GM12878 (cell line): ENCODE measurements around the gene SNED1.

ENCODE experiments used
- BRCA1 ChIP-seq: IDR thresholded peaks from 2 replicates; pipeline ENCODE4 v1.6.1; 2011; ENCODE audit warnings: low read depth, low read length, improper control_type of control experiment
- CTCF ChIP-seq, 3 experiments: IDR thresholded peaks in 2 of 3; conservative IDR thresholded peaks in 1 of 3; 2 replicates each; pipeline ENCODE4 v1.5.1; 2011; ENCODE audit warnings: low read depth in 3 of 3, low read length in 3 of 3, mild to moderate bottlenecking in 3 of 3, control low read depth in 2 of 3, moderate library complexity in 2 of 3, inconsistent platforms in 1 of 3, mixed read lengths in 1 of 3; ENCODE audit not compliant: control insufficient read depth in 2 of 3, insufficient read depth in 1 of 3; ENCODE audit errors: extremely low read depth in 1 of 3
- E4F1 ChIP-seq: fragments of 450-650 bp; IDR thresholded peaks from 2 replicates; pipeline ENCODE4 v1.6.1; 2018; ENCODE audit warnings: borderline replicate concordance, mild to moderate bottlenecking; ENCODE audit not compliant: partially characterized antibody
- ESRRA ChIP-seq: IDR thresholded peaks from 2 replicates; pipeline ENCODE4 v1.6.1; 2012; ENCODE audit warnings: mild to moderate bottlenecking, low read length, improper control_type of control experiment
- MTA3 ChIP-seq: IDR thresholded peaks from 2 replicates; pipeline ENCODE4 v1.6.1; 2012; ENCODE audit warnings: low read length, inconsistent platforms, borderline replicate concordance
- REST ChIP-seq: IDR thresholded peaks from 2 replicates; pipeline ENCODE4 v1.6.1; 2012; ENCODE audit warnings: mild to moderate bottlenecking, low read depth, low read length
- RFX5 ChIP-seq: IDR thresholded peaks from 2 replicates; pipeline ENCODE4 v1.6.1; 2011; ENCODE audit warnings: low read depth, low read length, improper control_type of control experiment
- SMC3 ChIP-seq: IDR thresholded peaks from 2 replicates; pipeline ENCODE4 v1.6.1; 2011; ENCODE audit warnings: low read length, improper control_type of control experiment, borderline replicate concordance
- ZBTB33 ChIP-seq: fragments of 450-650 bp; IDR thresholded peaks from 2 replicates; pipeline ENCODE4 v1.6.1; 2017; ENCODE audit warnings: mild to moderate bottlenecking

GRCh38 chr2:241035142-241035817 lies 36.9 kb downstream of the SNED1 start:
- TF ChIP-seq ESRRA (no peak), ZBTB33 (no peak), RFX5 (no peak), SMC3 (no peak), REST (no peak), CTCF (IDR thresholded peaks at IDR 0.05 in 2 of 3, conservative IDR thresholded peaks at IDR 0.05 in 1 of 3; ENCODE audit: control insufficient read depth in 2 of 3, extremely low read depth in 1 of 3, insufficient read depth in 1 of 3, low read depth in 3 of 3, low read length in 3 of 3) (no peak), MTA3 (no peak), E4F1 (no peak), BRCA1 (no peak)
